ENCODE results near the gene PPP1R27.

The PPP1R27 gene

GRCh38 chr17:81812571-81813370 is 22.1 kb downstream of the PPP1R27 start:
- Histone ChIP-seq H3K4me3 (ENCODE audit: low read depth, low read length) (no peak overlapping the region), H3K9ac (no peak overlapping the region), H3K9me3 (ENCODE audit: control insufficient read depth, low read length) (no peaks in the 10 kb centered on the region), H3K4me1 (peaks cover 3% of the 10 kb centered on the region), H3K27me3 (ENCODE audit: control insufficient read depth, insufficient read depth, low read length) (no peaks in the 10 kb centered on the region), H3K4me2 (ENCODE audit: low read length) (no peak overlapping the region), H2AFZ (no peak overlapping the region), H3K79me2 (no peaks in the 10 kb centered on the region), H3K36me3 (ENCODE audit: control insufficient read depth, insufficient read depth, low read length) (no peaks in the 10 kb centered on the region), H3K27ac (no peak overlapping the region)
- no peak for TF ChIP-seq CTCF (IDR thresholded peaks at IDR 0.05)

GRCh38 chr17:81811705-81812570 is 22.9 kb downstream of the PPP1R27 start:
- no peak for TF ChIP-seq CTCF (IDR thresholded peaks at IDR 0.05)
- Histone ChIP-seq H3K36me3 (ENCODE audit: control insufficient read depth, insufficient read depth, low read length) (no peaks in the 10 kb centered on the region), H3K4me1 (peaks cover 3% of the 10 kb centered on the region), H3K27me3 (ENCODE audit: control insufficient read depth, insufficient read depth, low read length) (no peaks in the 10 kb centered on the region), H3K4me2 (ENCODE audit: low read length) (no peak overlapping the region), H2AFZ (no peak overlapping the region), H3K79me2 (no peaks in the 10 kb centered on the region), H3K4me3 (ENCODE audit: low read depth, low read length) (no peak overlapping the region), H3K27ac (no peak overlapping the region), H3K9me3 (ENCODE audit: control insufficient read depth, low read length) (no peaks in the 10 kb centered on the region), H3K9ac (no peak overlapping the region)

GRCh38 chr17:81810892-81811704 is 23.8 kb downstream of the PPP1R27 start:
- H3K27ac ChIP-seq: no peak overlapping the region
- no peak overlapping the region for H2AFZ ChIP-seq
- H3K79me2 ChIP-seq: no peaks in the 10 kb centered on the region
- peaks cover 3% of the 10 kb centered on the region for H3K4me1 ChIP-seq
- no peak overlapping the region for H3K9ac ChIP-seq
- H3K36me3 ChIP-seq (ENCODE audit: control insufficient read depth, insufficient read depth, low read length): no peaks in the 10 kb centered on the region
- H3K27me3 ChIP-seq (ENCODE audit: control insufficient read depth, insufficient read depth, low read length): no peaks in the 10 kb centered on the region
- no peaks in the 10 kb centered on the region for H3K9me3 ChIP-seq (ENCODE audit: control insufficient read depth, low read length)
- no peak for TF ChIP-seq CTCF (IDR thresholded peaks at IDR 0.05)
- H3K4me3 ChIP-seq (ENCODE audit: low read depth, low read length): no peak overlapping the region
- no peak overlapping the region for H3K4me2 ChIP-seq (ENCODE audit: low read length)

GRCh38 chr17:81810476-81810875 is 24.4 kb downstream of the PPP1R27 start:
- TF ChIP-seq CTCF (IDR thresholded peaks at IDR 0.05): no peak
- H3K9ac ChIP-seq: no peak overlapping the region
- H3K36me3 ChIP-seq (ENCODE audit: control insufficient read depth, insufficient read depth, low read length): no peaks in the 10 kb centered on the region
- no peak overlapping the region for H2AFZ ChIP-seq
- H3K27me3 ChIP-seq (ENCODE audit: control insufficient read depth, insufficient read depth, low read length): no peaks in the 10 kb centered on the region
- peaks cover under 1% of the 10 kb centered on the region for H3K4me1 ChIP-seq
- H3K9me3 ChIP-seq (ENCODE audit: control insufficient read depth, low read length): no peaks in the 10 kb centered on the region
- H3K4me3 ChIP-seq (ENCODE audit: low read depth, low read length): no peak overlapping the region
- no peaks in the 10 kb centered on the region for H3K79me2 ChIP-seq
- no peak overlapping the region for H3K4me2 ChIP-seq (ENCODE audit: low read length)
- no peak overlapping the region for H3K27ac ChIP-seq

All from parathyroid adenoma (tissue), 2 donors.